GM10847 (cell line): ENCODE measurements around the gene KCNQ1.

Experiments
- POLR2A ChIP-seq: IDR thresholded peaks from 2 replicates; pipeline ENCODE4 v1.6.1; 2011; ENCODE audit not compliant: insufficient read length; ENCODE audit errors: extremely low read depth

Gene KCNQ1

DNA sequence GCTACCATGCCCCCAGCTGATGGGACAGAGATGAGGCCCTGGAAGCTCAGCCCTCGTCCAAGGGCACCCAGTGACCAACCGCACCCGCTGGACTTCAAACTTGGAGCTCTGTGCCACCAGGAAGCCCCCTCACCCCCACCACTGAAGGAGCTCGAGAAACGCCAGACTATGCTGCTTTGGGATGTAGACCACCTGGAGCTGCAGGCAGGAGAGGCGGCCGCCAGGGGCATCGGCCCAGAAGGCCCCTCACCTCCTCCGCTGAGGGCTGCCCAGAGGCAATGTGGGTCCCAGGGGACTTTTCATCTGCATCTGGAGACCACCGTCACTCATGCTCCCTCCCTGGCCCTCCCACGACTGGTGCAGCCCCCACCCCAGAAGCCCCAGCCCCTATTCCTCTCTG, 412.5 kb downstream of the KCNQ1 start:
- TF ChIP-seq POLR2A = no peak

DNA sequence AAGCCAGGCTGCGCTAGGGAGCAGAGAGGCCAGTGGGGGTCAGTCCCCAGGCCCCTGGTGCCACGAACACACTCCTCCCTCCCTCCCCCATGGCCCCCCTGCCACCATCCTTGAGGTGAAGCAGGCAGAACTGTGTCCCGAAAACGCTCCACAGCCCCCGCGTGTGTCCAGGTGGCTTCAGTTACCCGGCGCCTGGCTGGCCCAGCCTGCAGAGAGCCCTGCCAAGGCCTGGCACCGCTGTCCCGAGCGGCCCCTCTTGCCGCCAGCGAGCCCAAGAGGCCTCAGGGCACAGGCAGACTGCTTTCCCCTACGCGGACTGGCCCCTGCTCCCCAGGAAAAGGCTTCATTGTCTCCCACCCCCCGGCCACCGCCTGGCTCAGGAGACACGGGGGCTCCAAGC, 413.1 kb downstream of the KCNQ1 start:
- TF ChIP-seq POLR2A = no peak

DNA sequence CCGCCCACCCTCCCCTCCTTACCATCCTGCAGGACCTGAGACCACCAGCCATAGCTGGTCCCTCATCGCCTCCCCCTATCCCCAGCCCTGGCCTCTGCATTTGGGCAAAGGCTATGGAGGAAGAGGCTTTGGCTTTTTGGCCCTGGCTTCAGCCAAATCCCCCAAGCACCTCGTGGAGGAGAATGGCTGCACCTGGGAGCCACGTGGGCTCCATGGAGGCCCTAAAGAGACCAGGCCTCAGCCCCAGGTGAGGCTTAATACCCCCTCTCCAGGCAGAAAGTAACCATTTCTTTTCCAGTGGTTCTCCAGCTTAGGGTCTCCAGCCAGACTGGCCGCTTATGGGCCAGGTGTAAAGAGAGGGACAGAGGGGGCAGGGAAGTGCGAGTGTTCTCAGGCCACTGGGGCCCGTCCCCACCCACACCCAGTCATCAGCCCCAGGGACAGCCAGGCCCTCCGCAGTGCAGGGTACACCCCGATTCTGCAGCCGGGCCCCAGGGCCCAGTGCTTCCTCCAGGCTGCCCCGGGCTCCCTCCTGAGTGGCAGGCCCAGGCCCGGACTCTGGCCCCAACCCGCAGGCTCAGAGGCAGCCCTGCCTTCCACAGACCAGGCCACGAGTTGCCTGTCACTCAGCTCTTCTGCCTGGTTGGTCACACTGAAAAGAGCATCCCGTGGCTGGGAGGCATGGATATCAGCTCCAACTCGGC, 414.3 kb downstream of the KCNQ1 start:
- no peak for TF ChIP-seq POLR2A

DNA sequence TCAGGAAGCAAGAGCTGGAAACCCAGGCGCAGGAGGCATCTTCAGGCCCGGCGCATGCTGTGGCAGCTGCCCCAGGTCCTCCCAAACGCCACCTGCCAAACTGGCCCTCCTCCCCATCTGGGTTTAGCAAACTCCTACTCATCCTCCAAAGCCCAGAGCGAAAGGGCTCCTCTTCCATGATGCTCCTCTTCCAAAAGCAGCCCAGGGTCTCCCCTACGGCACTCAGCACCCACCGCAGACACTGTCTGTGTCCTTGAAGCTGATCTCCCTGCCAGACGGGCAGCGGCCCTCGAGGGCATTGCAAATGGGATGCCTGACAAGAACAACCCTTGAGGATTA, 414.9 kb downstream of the KCNQ1 start:
- TF ChIP-seq POLR2A = no peak

- TF ChIP-seq POLR2A = no peak
These were observed 415.8 kb downstream of the KCNQ1 start for GRCh38 chr11:2860636-2861035.

GRCh38 chr11:2862395-2863275, 417.8 kb downstream of the KCNQ1 start:
- TF ChIP-seq POLR2A = no peak

DNA sequence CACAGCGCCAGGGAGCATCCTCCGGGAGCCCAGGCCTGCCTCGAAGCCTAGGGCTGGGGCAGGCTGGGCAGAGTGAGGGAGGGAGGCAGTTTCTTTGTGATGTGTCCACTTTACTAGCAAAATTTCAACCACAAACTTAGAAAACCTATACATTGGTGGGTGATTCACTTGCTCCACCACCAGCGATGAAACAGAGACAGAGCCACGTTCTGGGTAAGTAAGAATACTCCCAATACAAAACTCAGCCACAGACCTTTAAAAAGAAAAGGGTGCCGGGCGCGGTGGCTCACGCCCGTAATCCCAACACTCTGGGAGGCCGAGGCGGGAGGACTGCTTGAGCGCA, 418.4 kb downstream of the KCNQ1 start:
- no peak for TF ChIP-seq POLR2A

DNA sequence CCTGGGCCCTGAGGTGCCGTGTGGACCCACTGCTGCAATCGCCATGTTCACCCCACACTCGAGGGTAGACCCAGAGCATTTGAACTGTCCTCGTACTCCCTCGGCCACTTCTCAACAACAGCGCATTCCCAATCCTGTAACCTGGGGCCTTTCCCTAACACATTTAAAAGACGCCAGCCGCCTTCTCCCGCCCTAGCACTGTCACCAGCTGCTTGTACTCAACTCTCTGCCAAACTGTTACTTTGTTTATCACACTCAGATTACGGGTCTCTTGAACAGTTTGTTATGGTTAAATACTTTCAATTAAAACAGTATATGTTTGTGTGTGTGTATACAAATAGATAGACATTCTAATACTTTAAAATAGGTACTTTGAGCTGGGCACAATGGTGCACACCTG, 420.1 kb downstream of the KCNQ1 start:
- no peak for TF ChIP-seq POLR2A

- no peak for TF ChIP-seq POLR2A
These were observed 421.2 kb downstream of the KCNQ1 start for GRCh38 chr11:2865922-2866577.

GRCh38 chr11:2867142-2867541, 422.3 kb downstream of the KCNQ1 start:
- no peak for TF ChIP-seq POLR2A

- TF ChIP-seq POLR2A = no peak
These were observed 423.1 kb downstream of the KCNQ1 start for GRCh38 chr11:2867722-2868505.

GRCh38 chr11:2868506-2869133, 423.8 kb downstream of the KCNQ1 start:
- no peak for TF ChIP-seq POLR2A

DNA sequence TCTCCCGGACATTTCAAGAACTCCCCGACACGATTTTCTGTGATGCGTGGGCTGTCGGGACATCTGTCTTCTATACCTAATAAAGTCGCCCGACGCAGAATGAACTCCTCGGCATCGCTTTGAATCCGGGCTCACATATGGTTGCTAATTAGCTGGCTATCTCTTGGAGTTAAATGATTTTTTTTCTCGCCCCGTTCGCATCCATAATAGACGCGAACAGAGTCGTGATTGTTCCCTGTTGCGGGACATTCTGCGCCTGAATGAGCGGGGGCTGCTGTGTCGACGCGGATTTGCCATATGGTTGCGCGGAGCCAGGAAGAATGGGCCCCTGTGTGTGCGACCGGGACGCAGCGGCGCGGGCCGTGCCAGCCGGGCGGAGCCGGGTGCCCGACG, 424.3 kb downstream of the KCNQ1 start:
- no peak for TF ChIP-seq POLR2A

DNA sequence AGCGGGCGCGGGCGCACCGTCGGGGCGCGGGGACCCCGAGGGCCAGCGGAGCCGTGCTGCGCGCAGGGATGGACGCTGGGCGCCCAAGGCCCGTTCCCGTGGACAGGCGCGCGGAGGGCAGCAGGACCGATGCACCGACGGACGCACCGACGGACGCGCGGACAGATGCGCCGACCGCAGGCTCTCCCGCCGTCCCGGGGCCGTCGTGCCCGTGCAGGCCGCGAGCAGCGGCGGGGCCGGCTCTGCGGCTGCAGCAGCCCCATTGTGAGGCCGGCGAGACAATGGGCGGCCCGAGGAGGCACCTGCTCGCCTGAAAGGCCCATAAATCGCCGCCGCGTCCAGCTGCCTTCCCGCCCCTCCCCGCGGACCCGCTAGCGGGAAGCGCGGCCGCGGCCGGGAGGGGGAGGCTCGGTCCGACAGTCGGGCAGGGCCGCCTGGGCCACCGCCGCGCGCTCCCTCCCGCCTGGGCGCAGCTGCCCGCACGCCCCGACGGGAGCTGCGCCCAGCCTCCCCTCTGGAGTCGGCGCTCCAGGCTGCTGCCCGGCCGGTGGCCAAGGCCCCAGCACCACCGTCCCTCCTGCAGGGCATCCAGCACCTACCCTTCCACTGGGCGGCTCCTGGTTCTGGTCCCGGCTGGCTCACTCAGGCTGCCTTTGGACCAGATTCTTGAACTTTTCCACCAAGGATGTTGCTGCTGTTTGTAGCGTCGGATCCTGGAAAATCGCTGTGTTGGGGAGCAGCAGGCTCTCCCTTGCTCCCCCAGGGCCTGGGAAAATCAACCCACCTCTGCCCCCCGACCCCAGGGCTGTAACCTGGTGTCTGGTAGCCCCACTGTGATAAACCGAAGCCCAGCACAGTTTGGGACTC, 425.0 kb downstream of the KCNQ1 start:
- no peak for TF ChIP-seq POLR2A
